HG03460 (cell line): ENCODE data around the gene PATE2.

ENCODE experiments used
- ATAC-seq: cut with Tn5 transposase; IDR thresholded peaks from one replicate; pipeline ENCODE4 v1.9.1; 2021; ENCODE audit not compliant: unreplicated experiment

Gene PATE2

GRCh38 chr11:125778728-125779127 lies at the start of gene PATE2:
PATE2 (minus strand) TSS chr11:125778828; CDS start chr11:125778773, 55 bp downstream.
- ATAC-seq: no peak

- ATAC-seq: no peak
Observed at GRCh38 chr11:125807909-125808308, 29.3 kb upstream of the PATE2 start.

- ATAC-seq: no peak
Observed at GRCh38 chr11:125802387-125802786, 23.8 kb upstream of the PATE2 start.

- ATAC-seq: no peak
Observed at GRCh38 chr11:125799808-125800207, 21.2 kb upstream of the PATE2 start.

GRCh38 chr11:125797641-125798040 lies 19.0 kb upstream of the PATE2 start:
- ATAC-seq: no peak

GRCh38 chr11:125790825-125791224 lies 12.2 kb upstream of the PATE2 start:
- ATAC-seq: no peak

- no peak for ATAC-seq
Observed at GRCh38 chr11:125787827-125788226, 9.2 kb upstream of the PATE2 start, which contains the start of gene PATE3. PATE3 (plus strand) TSS chr11:125788127; CDS start chr11:125788152, 25 bp downstream.

GRCh38 chr11:125784678-125785077 lies 6.0 kb upstream of the PATE2 start:
- ATAC-seq: no peak

- ATAC-seq: no peak
Observed at GRCh38 chr11:125777309-125777708, 1.3 kb downstream of the PATE2 start.

- ATAC-seq: no peak
Observed at GRCh38 chr11:125773516-125773915, 5.1 kb downstream of the PATE2 start.

- no peak for ATAC-seq
Observed at GRCh38 chr11:125772834-125773505, 5.7 kb downstream of the PATE2 start.

GRCh38 chr11:125770583-125770982 lies 8.0 kb downstream of the PATE2 start:
- no peak for ATAC-seq

GRCh38 chr11:125768336-125769046 lies 10.1 kb downstream of the PATE2 start:
- ATAC-seq: no peak

- no peak for ATAC-seq
Observed at GRCh38 chr11:125766251-125766650, 12.4 kb downstream of the PATE2 start.

- ATAC-seq: no peak
Observed at GRCh38 chr11:125763483-125763882, 15.1 kb downstream of the PATE2 start.

GRCh38 chr11:125762445-125762844 lies 16.2 kb downstream of the PATE2 start:
- ATAC-seq: no peak

GRCh38 chr11:125756050-125756449 lies 22.6 kb downstream of the PATE2 start:
- ATAC-seq: no peak

GRCh38 chr11:125750629-125751028 lies 28.0 kb downstream of the PATE2 start:
- ATAC-seq: no peak

- ATAC-seq: no peak
Observed at GRCh38 chr11:125745979-125746378, 32.6 kb downstream of the PATE2 start, which contains the start of gene PATE1. PATE1 (plus strand) TSS chr11:125746279; CDS start chr11:125746305, 26 bp downstream.

- no peak for ATAC-seq
Observed at GRCh38 chr11:125743681-125744080, 34.9 kb downstream of the PATE2 start.

GRCh38 chr11:125740617-125741016 lies 38.0 kb downstream of the PATE2 start:
- ATAC-seq: no peak

- no peak for ATAC-seq
Observed at GRCh38 chr11:125728969-125729368, 49.7 kb downstream of the PATE2 start.
